CD4-positive, alpha-beta memory T cell (primary cell): ENCODE data around the gene PANK3. TPM values are rescaled to one million over a fixed set of nuclear protein-coding genes. Genes with fewer than 3 reads are reported as not detected.
"Not testable (repeated sequence)": the region's sequence is repeated elsewhere in the genome, so short reads cannot be mapped to it uniquely, and the experiment has no call there.

Source experiments
- CTCF ChIA-PET: fragments of 350-600 bp; sonication (Branson Sonifier 250); formaldehyde crosslinking; loops from one replicate; lab custom pipeline; 2021; ENCODE audit warnings: inconsistent platforms; ENCODE audit not compliant: partially characterized antibody; lab: Charles Lee
- POLR2A ChIA-PET: fragments of 350-600 bp; sonication (Branson Sonifier 250); formaldehyde crosslinking; loops from one replicate; lab custom pipeline; 2021; ENCODE audit not compliant: partially characterized antibody; lab: Charles Lee
- DNase-seq, 5 donors: peaks; one replicate each; pipeline versions ENCODE4 v3.0.0 to v3.0.0-alpha.2; 2020 to 2022; ENCODE audit warnings: mixed read lengths in 1 of 5
- H3K27ac ChIP-seq: one replicate; pipeline ENCODE4 v1.7.0; 2013; ENCODE audit warnings: low read depth, low read length
- H3K27me3 ChIP-seq: 2 replicates; pipeline ENCODE4 v1.7.0; 2013; ENCODE audit warnings: mild to moderate bottlenecking, low read length, moderate library complexity; ENCODE audit not compliant: insufficient read depth
- H3K36me3 ChIP-seq: 2 replicates; pipeline ENCODE4 v1.7.0; 2013; ENCODE audit warnings: mild to moderate bottlenecking, low read length, moderate library complexity; ENCODE audit not compliant: insufficient read depth
- H3K4me1 ChIP-seq: 2 replicates; pipeline ENCODE4 v1.7.0; 2013; ENCODE audit warnings: mild to moderate bottlenecking, low read length, moderate library complexity; ENCODE audit not compliant: insufficient read depth
- H3K4me3 ChIP-seq, 2 donors: one replicate each; pipeline ENCODE4 v1.7.0; 2013; ENCODE audit warnings: low read length in 2 of 2, mild to moderate bottlenecking in 1 of 2
- H3K9me3 ChIP-seq, 2 donors: one replicate each; pipeline ENCODE4 v1.7.0; 2013; ENCODE audit warnings: low read length in 2 of 2, control low read depth in 1 of 2; ENCODE audit not compliant: control insufficient read depth in 1 of 2
- H3K27ac Mint-ChIP-seq, 7 donors: one replicate each; pipeline ENCODE4 v1.8.0; 2020 to 2021; ENCODE audit warnings: mixed read lengths in 7 of 7, mild to moderate bottlenecking in 6 of 7, inconsistent platforms in 3 of 7, moderate library complexity in 3 of 7
- H3K27me3 Mint-ChIP-seq, 2 donors: one replicate each; pipeline ENCODE4 v1.8.0; 2020 to 2021; ENCODE audit warnings: mixed read lengths in 2 of 2
- H3K36me3 Mint-ChIP-seq, 2 donors: one replicate each; pipeline ENCODE4 v1.8.0; 2020 to 2021; ENCODE audit warnings: mixed read lengths in 2 of 2, inconsistent platforms in 1 of 2, mild to moderate bottlenecking in 1 of 2
- H3K4me1 Mint-ChIP-seq, 4 donors: one replicate each; pipeline ENCODE4 v1.8.0; 2020 to 2021; ENCODE audit warnings: mixed read lengths in 4 of 4, mild to moderate bottlenecking in 1 of 4
- H3K4me3 Mint-ChIP-seq, 8 donors: one replicate each; pipeline ENCODE4 v1.8.0; 2020 to 2021; ENCODE audit warnings: mixed read lengths in 8 of 8, mild to moderate bottlenecking in 7 of 8, moderate library complexity in 6 of 8, inconsistent platforms in 3 of 8
- H3K9me3 Mint-ChIP-seq, 8 donors: one replicate each; pipeline ENCODE4 v1.8.0; 2020 to 2021; ENCODE audit warnings: mixed read lengths in 8 of 8, mild to moderate bottlenecking in 5 of 8, inconsistent platforms in 3 of 8, moderate library complexity in 1 of 8
- intact Hi-C: fragments of 100-400 bp; cut with micrococcal nuclease; formaldehyde crosslinking; loops from one replicate; pipeline ENCODE4 v1.15.1; 2023
- polyA plus RNA-seq, 2 donors: library from polyadenylated mRNA; unstranded; fragments of 300-500 nt; fragmentation: Illumina TruSeq; gene quantifications; one replicate each; pipeline ENCODE4 v1.2.3, GENCODE V29; 2021
- total RNA-seq, 2 experiments: library from RNA; stranded (reverse); gene quantifications; one replicate each; pipeline ENCODE4 v1.2.3, GENCODE V29; 2021

The PANK3 gene
- total and polyA plus RNA-seq, 4 experiments from 2014 or later, result 1.4 to 59.8 (median 33.0) TPM

- peaks cover 20 to 23% of the 10 kb centered on the region in 2 donors for H3K27me3 Mint-ChIP-seq
- DNase-seq, result no peak
- Histone ChIP-seq H3K27me3 (no peaks in the 10 kb centered on the region), H3K27ac (no peak overlapping the region), H3K9me3 (no peaks in the 10 kb centered on the region), H3K4me1 (peaks cover 3% of the 10 kb centered on the region), H3K4me3 (no peak overlapping the region), H3K36me3 (no peaks in the 10 kb centered on the region)
- ChIA-PET POLR2A (no interaction called here), CTCF (no interaction called here)
- peaks cover 0 to 2% (median 1%) of the 10 kb centered on the region in 4 donors for H3K4me1 Mint-ChIP-seq
- no peaks in the 10 kb centered on the region for H3K9me3 Mint-ChIP-seq
- no peak overlapping the region for H3K4me3 Mint-ChIP-seq
- no peak overlapping the region for H3K27ac Mint-ChIP-seq
- intact Hi-C loops, result no loop called here
- no peaks in the 10 kb centered on the region for H3K36me3 Mint-ChIP-seq
Measured at GRCh38 chr5:168585119-168585856, 6.1 kb upstream of the PANK3 start.

DNA sequence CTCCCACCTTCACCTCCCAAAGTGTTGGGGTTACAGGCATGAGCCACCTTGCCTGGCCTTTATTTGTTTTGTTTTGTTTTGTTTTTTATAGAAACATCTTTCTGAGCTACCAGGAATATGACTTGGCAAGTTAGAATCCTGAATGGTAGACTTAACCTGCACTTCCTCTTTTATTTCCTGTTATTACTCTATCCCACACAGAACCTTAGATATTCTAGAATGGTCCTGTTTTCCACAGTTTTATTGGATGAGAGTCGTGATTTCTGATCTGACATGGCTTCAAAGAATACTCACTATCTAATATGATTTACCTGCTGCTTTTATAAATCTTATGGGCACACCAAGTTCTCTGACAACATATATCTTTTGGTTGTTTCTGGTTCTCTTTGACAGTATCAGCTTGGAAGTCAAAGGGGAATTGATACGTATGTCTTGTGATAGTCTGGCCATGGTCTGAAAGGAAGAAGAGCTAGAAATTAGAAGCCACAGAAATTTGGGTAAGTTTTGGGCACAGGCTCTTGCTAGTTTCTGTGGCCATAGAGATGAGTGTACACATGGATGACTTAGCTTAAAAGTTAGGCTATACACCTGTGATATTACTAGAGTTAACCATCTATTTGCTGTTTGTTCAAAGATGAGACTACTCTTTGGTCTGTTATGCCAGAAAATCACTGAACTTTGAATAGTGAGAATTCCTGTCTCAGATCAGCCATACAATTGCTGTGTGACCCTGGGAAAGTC is 4.7 kb upstream of the PANK3 start:
- Mint-ChIP-seq H3K4me1 (peaks cover 7 to 11% (median 8%) of the 10 kb centered on the region in 4 donors), H3K27ac (no peak overlapping the region), H3K27me3 (peaks cover 20 to 23% of the 10 kb centered on the region in 2 donors), H3K36me3 (peaks cover 0 to 5% of the 10 kb centered on the region in 2 donors), H3K4me3 (no peak overlapping the region), H3K9me3 (no peaks in the 10 kb centered on the region)
- POLR2A ChIA-PET, result no interaction called here
- CTCF ChIA-PET, result no interaction called here
- DNase-seq, result no peak
- intact Hi-C loops, result no loop called here
- Histone ChIP-seq H3K4me3 (no peak overlapping the region), H3K27me3 (no peaks in the 10 kb centered on the region), H3K27ac (no peak overlapping the region), H3K36me3 (no peaks in the 10 kb centered on the region), H3K9me3 (no peaks in the 10 kb centered on the region), H3K4me1 (peaks cover 8% of the 10 kb centered on the region)

- POLR2A ChIA-PET, result interaction anchor here (1.6 to 2.5 kb wide), 3 partner anchors 11 to 95 kb away, joined by 7 to 16 read pairs (median 7); partner anchors contain the start of gene RARS1
- H3K4me1 ChIP-seq, result peaks cover 29% of the 10 kb centered on the region
- DNase-seq, CTCF ChIA-PET, H3K27me3 Mint-ChIP-seq, H3K4me3 ChIP-seq, H3K9me3 Mint-ChIP-seq, H3K27me3 ChIP-seq, H3K36me3 ChIP-seq, intact Hi-C loops, H3K9me3 ChIP-seq, H3K36me3 Mint-ChIP-seq, H3K27ac ChIP-seq: not testable (repeated sequence)
- peak overlapping the region in 2 of 7 donors; percentile 35 to 87 for H3K27ac Mint-ChIP-seq
- H3K4me3 Mint-ChIP-seq, result peak overlapping the region in 2 of 8 donors; percentile 20 to 88
- H3K4me1 Mint-ChIP-seq, result peaks cover 18 to 36% (median 28%) of the 10 kb centered on the region in 4 donors
Measured at GRCh38 chr5:168580814-168581469, 1.8 kb upstream of the PANK3 start.

GRCh38 chr5:168580227-168580508 is 1.0 kb upstream of the PANK3 start:
- DNase-seq, result no peak
- H3K27me3 Mint-ChIP-seq, result peaks cover 0 to 1% of the 10 kb centered on the region in 2 donors
- peaks cover 37% of the 10 kb centered on the region for H3K4me1 ChIP-seq
- CTCF ChIA-PET, result no interaction called here
- H3K4me1 Mint-ChIP-seq, result peaks cover 21 to 43% (median 33%) of the 10 kb centered on the region in 4 donors
- H3K36me3 Mint-ChIP-seq, result peaks cover 1 to 12% of the 10 kb centered on the region in 2 donors
- no peaks in the 10 kb centered on the region for H3K9me3 Mint-ChIP-seq
- H3K4me3 ChIP-seq, result peak overlapping the region; percentile 39 to 94
- peak overlapping the region; percentile 88 to 98 (median 94) for H3K4me3 Mint-ChIP-seq
- H3K27ac ChIP-seq, result peak overlapping the region; percentile 80
- POLR2A ChIA-PET, result interaction anchor here (0.9 to 2.5 kb wide), 6 partner anchors 11 to 1003 kb away, joined by 3 to 16 read pairs (median 7); partner anchors contain the start of genes RARS1 and SPDL1
- intact Hi-C loops, result no loop called here
- H3K9me3 ChIP-seq, result no peaks in the 10 kb centered on the region
- H3K27ac Mint-ChIP-seq, result peak overlapping the region; percentile 87 to 99 (median 97)
- H3K36me3 ChIP-seq, result no peaks in the 10 kb centered on the region
- no peaks in the 10 kb centered on the region for H3K27me3 ChIP-seq

GRCh38 chr5:168579488-168580226 is 489 bp upstream of the PANK3 start:
- Histone ChIP-seq H3K27ac (peak overlapping the region; percentile 80), H3K4me3 (peak overlapping the region; percentile 39 to 94), H3K27me3 (no peaks in the 10 kb centered on the region), H3K36me3 (no peaks in the 10 kb centered on the region), H3K9me3 (no peaks in the 10 kb centered on the region), H3K4me1 (peaks cover 39% of the 10 kb centered on the region)
- H3K4me3 Mint-ChIP-seq, result peak overlapping the region; percentile 88 to 98 (median 94)
- DNase-seq, result peak; percentile 94 to 98 (median 96)
- CTCF ChIA-PET, result no interaction called here
- H3K27me3 Mint-ChIP-seq, result no peaks in the 10 kb centered on the region
- POLR2A ChIA-PET, result interaction anchor here (0.8 to 2.5 kb wide), 8 partner anchors 10 to 1004 kb away, joined by 3 to 16 read pairs (median 6); partner anchors contain the start of genes RARS1 and SPDL1
- H3K27ac Mint-ChIP-seq, result peak overlapping the region; percentile 87 to 99 (median 97)
- H3K36me3 Mint-ChIP-seq, result peaks cover 4 to 14% of the 10 kb centered on the region in 2 donors
- intact Hi-C loops, result loop anchor here (1.0 to 5.0 kb wide), 6 partner anchors 33 to 1059 kb away; partner anchors contain the start of genes RARS1, SPDL1 and WWC1
- peaks cover 23 to 48% (median 36%) of the 10 kb centered on the region in 4 donors for H3K4me1 Mint-ChIP-seq
- H3K9me3 Mint-ChIP-seq, result no peaks in the 10 kb centered on the region

GRCh38 chr5:168578006-168578405 is 1.2 kb downstream of the PANK3 start:
- Histone ChIP-seq H3K27ac (peak overlapping the region; percentile 80), H3K9me3 (no peaks in the 10 kb centered on the region), H3K4me1 (peaks cover 39% of the 10 kb centered on the region), H3K27me3 (no peaks in the 10 kb centered on the region), H3K4me3 (peak overlapping the region; percentile 21 to 94), H3K36me3 (no peaks in the 10 kb centered on the region)
- ChIA-PET CTCF (no interaction called here), POLR2A (no interaction called here)
- intact Hi-C loops, result loop anchor here (2.0 to 5.0 kb wide), 3 partner anchors 35 to 1061 kb away; partner anchors contain the start of gene WWC1
- Mint-ChIP-seq H3K36me3 (peaks cover 4 to 14% of the 10 kb centered on the region in 2 donors), H3K9me3 (no peaks in the 10 kb centered on the region), H3K4me3 (peak overlapping the region; percentile 91 to 98 (median 95)), H3K4me1 (peaks cover 23 to 48% (median 36%) of the 10 kb centered on the region in 4 donors), H3K27ac (peak overlapping the region; percentile 84 to 94 (median 92)), H3K27me3 (no peaks in the 10 kb centered on the region)
- DNase-seq, result no peak
